ENCODE measurements around the gene KDM4C.

GRCh38 chr9:6911901-6912638 lies 154.3 kb downstream of the KDM4C start:
- TF ChIP-seq, protein P1, sequence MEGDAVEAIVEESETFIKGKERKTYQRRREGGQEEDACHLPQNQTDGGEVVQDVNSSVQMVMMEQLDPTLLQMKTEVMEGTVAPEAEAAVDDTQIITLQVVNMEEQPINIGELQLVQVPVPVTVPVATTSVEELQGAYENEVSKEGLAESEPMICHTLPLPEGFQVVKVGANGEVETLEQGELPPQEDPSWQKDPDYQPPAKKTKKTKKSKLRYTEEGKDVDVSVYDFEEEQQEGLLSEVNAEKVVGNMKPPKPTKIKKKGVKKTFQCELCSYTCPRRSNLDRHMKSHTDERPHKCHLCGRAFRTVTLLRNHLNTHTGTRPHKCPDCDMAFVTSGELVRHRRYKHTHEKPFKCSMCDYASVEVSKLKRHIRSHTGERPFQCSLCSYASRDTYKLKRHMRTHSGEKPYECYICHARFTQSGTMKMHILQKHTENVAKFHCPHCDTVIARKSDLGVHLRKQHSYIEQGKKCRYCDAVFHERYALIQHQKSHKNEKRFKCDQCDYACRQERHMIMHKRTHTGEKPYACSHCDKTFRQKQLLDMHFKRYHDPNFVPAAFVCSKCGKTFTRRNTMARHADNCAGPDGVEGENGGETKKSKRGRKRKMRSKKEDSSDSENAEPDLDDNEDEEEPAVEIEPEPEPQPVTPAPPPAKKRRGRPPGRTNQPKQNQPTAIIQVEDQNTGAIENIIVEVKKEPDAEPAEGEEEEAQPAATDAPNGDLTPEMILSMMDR (IDR thresholded peaks at IDR 0.05): no peak
- no peak for TF ChIP-seq POLR2AphosphoS5 (IDR thresholded peaks at IDR 0.05; ENCODE audit: low read depth, low read length)
